Measurements from ENCODE around the gene COL4A2. TPM values are rescaled to one million over a fixed set of nuclear protein-coding genes. Genes with fewer than 3 reads are reported as not detected.
A peak's percentile ranks its signal among the peaks of the same experiment; 100 is the strongest.
"Not testable (repeated sequence)": the region's sequence is repeated elsewhere in the genome, so short reads cannot be mapped to it uniquely, and the experiment has no call there.

COL4A2 gene
- total and polyA plus RNA-seq, 4 donors: 130 to 334 (median 170) TPM

GRCh38 chr13:110390567-110390966, 83.5 kb downstream of the COL4A2 start:
- no peak overlapping the region for H3K27ac ChIP-seq (ENCODE audit: low read depth, low read length)
- peaks cover 3% of the 10 kb centered on the region for H3K9me3 ChIP-seq (ENCODE audit: control insufficient read depth, insufficient read depth, low read length)
- H3K4me3 ChIP-seq (ENCODE audit: low read depth, low read length): no peak overlapping the region
- H3K27me3 ChIP-seq (ENCODE audit: control insufficient read depth, insufficient read depth, low read length): no peaks in the 10 kb centered on the region
- 100% methylated on average over 2 of the region's 5 CpGs for WGBS (ENCODE audit: insufficient coverage)
- peaks cover 15% of the 10 kb centered on the region for H3K4me1 ChIP-seq (ENCODE audit: control insufficient read depth, insufficient read depth, low read length)
- DNase-seq (ENCODE audit: low read depth in 4 of 6, low spot score in 6 of 6): no peak
- no peaks in the 10 kb centered on the region for H3K36me3 ChIP-seq (ENCODE audit: control insufficient read depth, insufficient read depth, low read length)

DNA sequence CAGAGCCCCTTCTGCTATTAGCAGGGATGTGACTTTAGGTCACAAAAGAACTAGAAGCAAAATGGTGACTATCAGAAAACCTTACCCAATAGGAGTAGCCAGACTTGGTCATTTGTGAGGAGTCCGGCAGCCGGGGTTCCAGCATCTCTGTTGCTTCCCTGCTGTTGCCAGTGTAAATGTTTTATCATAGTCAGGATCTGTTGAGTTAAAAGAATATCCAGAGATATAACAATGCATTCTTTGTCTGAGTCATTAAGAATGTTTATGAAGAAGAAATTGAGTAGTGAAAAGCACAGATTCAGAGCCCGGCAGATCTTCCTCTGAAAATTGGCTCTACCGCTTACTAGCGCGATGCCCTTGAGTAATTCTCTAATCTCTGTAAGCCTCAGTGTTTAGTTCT, 84.2 kb downstream of the COL4A2 start:
- WGBS (ENCODE audit: insufficient coverage): 100% methylated on average over 3 of the region's 6 CpGs
- H3K27ac ChIP-seq (ENCODE audit: low read depth, low read length): no peak overlapping the region
- H3K27me3 ChIP-seq (ENCODE audit: control insufficient read depth, insufficient read depth, low read length): no peaks in the 10 kb centered on the region
- H3K36me3 ChIP-seq (ENCODE audit: control insufficient read depth, insufficient read depth, low read length): no peaks in the 10 kb centered on the region
- peaks cover 15% of the 10 kb centered on the region for H3K4me1 ChIP-seq (ENCODE audit: control insufficient read depth, insufficient read depth, low read length)
- peaks cover 3% of the 10 kb centered on the region for H3K9me3 ChIP-seq (ENCODE audit: control insufficient read depth, insufficient read depth, low read length)
- DNase-seq (ENCODE audit: low read depth in 4 of 6, low spot score in 6 of 6): no peak
- H3K4me3 ChIP-seq (ENCODE audit: low read depth, low read length): no peak overlapping the region

DNA sequence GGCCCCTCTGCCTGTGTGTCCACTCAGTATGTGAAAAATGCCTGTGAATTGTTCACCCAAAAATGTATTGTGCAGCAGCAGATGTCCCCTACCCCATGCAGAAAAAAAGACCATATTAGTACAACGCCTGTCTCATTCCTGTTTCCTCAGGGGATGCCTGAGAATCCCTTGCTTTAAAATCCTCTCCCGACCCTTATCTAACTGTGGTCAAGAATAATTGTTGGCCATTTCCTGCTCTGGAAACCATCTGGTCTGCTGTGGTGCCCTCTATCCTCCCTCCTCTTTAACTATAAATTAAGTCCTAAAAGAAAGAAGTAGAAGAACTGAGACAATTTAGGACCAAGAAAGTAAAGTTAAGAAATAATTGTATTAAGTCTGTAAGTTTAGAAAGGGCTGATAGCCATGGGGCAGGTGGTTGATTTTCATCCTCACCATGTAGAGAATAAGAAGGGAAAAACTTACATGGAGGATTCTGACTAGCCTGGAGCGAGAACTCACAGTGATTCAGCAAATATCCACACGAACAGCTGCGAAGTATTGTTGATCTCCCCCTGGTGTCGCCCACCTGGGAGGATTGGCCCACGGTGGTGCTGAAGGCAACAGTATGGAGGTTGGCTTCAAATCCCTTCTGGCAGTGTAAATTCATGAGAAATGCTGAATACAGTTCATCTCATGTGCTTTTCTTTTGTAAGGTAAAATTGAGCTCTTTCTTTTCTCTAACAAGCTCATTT, 85.6 kb downstream of the COL4A2 start:
- WGBS (ENCODE audit: insufficient coverage): 78% methylated on average over 3 of the region's 7 CpGs
- H3K27ac ChIP-seq (ENCODE audit: low read depth, low read length): peak overlapping the region; percentile 15
- no peak for DNase-seq (ENCODE audit: low read depth in 4 of 6, low spot score in 6 of 6)

DNA sequence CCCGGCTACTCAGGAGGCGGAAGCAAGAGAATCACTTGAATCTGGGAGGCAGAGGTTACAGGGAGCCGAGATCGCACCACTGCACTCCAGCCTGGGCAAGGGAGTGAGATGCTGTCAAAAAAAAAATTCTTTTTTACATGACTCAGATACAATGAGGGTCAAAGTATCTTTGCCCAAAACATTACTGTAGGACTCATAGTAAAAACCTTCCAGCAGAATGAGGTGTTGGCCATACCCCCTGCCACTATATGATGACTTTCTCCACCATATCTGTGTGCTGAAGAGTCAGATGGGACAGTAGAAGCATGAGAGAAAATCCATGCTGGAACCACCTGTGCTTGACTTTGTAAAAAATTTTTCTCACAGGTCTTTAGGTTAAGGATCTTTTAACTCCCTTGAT, 86.7 kb downstream of the COL4A2 start:
- Histone ChIP-seq H3K4me3 (ENCODE audit: low read depth, low read length) (no peak overlapping the region), H3K27me3 (ENCODE audit: control insufficient read depth, insufficient read depth, low read length) (no peaks in the 10 kb centered on the region), H3K9me3 (ENCODE audit: control insufficient read depth, insufficient read depth, low read length) (peaks cover 3% of the 10 kb centered on the region), H3K27ac (ENCODE audit: low read depth, low read length) (no peak overlapping the region), H3K36me3 (ENCODE audit: control insufficient read depth, insufficient read depth, low read length) (no peaks in the 10 kb centered on the region), H3K4me1 (ENCODE audit: control insufficient read depth, insufficient read depth, low read length) (peaks cover 8% of the 10 kb centered on the region)
- WGBS (ENCODE audit: insufficient coverage): 100% methylated on average over 4 of the region's 4 CpGs
- DNase-seq (ENCODE audit: low read depth in 4 of 6, low spot score in 6 of 6): no peak

More for the DNA sequence above, 85.6 kb downstream of the COL4A2 start:
- no peaks in the 10 kb centered on the region for H3K36me3 ChIP-seq (ENCODE audit: control insufficient read depth, insufficient read depth, low read length)
- peaks cover 13% of the 10 kb centered on the region for H3K4me1 ChIP-seq (ENCODE audit: control insufficient read depth, insufficient read depth, low read length)
- H3K4me3 ChIP-seq (ENCODE audit: low read depth, low read length): no peak overlapping the region
- peaks cover 3% of the 10 kb centered on the region for H3K9me3 ChIP-seq (ENCODE audit: control insufficient read depth, insufficient read depth, low read length)
- H3K27me3 ChIP-seq (ENCODE audit: control insufficient read depth, insufficient read depth, low read length): no peaks in the 10 kb centered on the region

GRCh38 chr13:110394371-110394841, 87.3 kb downstream of the COL4A2 start:
- Histone ChIP-seq H3K4me1 (ENCODE audit: control insufficient read depth, insufficient read depth, low read length) (peaks cover 8% of the 10 kb centered on the region), H3K27me3 (ENCODE audit: control insufficient read depth, insufficient read depth, low read length) (no peaks in the 10 kb centered on the region), H3K4me3 (ENCODE audit: low read depth, low read length) (no peak overlapping the region), H3K27ac (ENCODE audit: low read depth, low read length) (no peak overlapping the region), H3K9me3 (ENCODE audit: control insufficient read depth, insufficient read depth, low read length) (peaks cover 3% of the 10 kb centered on the region), H3K36me3 (ENCODE audit: control insufficient read depth, insufficient read depth, low read length) (no peaks in the 10 kb centered on the region)
- WGBS (ENCODE audit: insufficient coverage): 93% methylated on average over 13 of the region's 13 CpGs
- DNase-seq (ENCODE audit: low read depth in 4 of 6, low spot score in 6 of 6): no peak

DNA sequence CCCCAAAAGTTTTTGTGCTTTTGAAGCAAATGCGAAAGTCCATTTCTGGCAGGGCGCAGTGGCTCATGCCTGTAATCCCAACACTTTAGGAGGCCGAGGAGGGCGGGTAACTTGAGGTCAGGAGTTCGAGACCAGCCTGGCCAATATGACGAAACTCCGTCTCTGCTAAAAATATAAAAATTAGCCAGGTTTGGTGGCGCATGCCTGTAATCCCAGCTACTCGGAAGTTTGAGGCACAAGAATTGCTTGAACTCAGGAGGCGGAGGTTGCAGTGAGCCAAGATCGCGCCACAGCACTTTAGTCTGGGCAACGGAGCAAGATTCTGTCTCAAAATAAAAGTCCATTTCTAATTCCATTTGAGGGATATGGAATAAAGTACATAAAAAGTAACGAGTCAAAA, 88.5 kb downstream of the COL4A2 start:
- not testable (repeated sequence) for H3K4me1 ChIP-seq (ENCODE audit: control insufficient read depth, insufficient read depth, low read length); H3K27me3 ChIP-seq (ENCODE audit: control insufficient read depth, insufficient read depth, low read length); DNase-seq (ENCODE audit: low read depth in 4 of 6, low spot score in 6 of 6); H3K36me3 ChIP-seq (ENCODE audit: control insufficient read depth, insufficient read depth, low read length); H3K4me3 ChIP-seq (ENCODE audit: low read depth, low read length); H3K9me3 ChIP-seq (ENCODE audit: control insufficient read depth, insufficient read depth, low read length)
- WGBS (ENCODE audit: insufficient coverage): 98% methylated on average over 10 of the region's 14 CpGs
- peak overlapping the region; percentile 78 for H3K27ac ChIP-seq (ENCODE audit: low read depth, low read length)

DNA sequence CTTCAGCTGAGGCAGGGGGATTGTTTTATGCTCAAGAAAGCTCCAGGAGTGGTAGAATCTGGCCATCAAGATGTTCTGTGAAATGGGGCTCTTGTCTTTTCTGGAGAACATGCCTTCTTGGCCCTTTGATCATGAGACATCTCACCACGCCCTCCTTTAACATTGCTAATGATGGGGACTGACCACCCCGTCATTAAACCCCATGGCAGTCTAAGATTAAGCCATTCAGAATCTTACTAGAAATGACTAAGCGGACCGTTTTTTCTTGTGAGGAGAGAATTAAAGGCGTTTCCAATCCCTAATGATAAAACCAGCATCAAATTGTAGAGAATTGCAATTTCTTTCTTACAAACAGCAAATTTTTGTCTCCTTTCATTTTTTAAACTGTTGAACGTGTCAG, 89.4 kb downstream of the COL4A2 start:
- no peaks in the 10 kb centered on the region for H3K27me3 ChIP-seq (ENCODE audit: control insufficient read depth, insufficient read depth, low read length)
- WGBS (ENCODE audit: insufficient coverage): no CpG with 5 or more reads among the region's 6 CpGs
- peak overlapping the region; percentile 78 for H3K27ac ChIP-seq (ENCODE audit: low read depth, low read length)
- no peaks in the 10 kb centered on the region for H3K36me3 ChIP-seq (ENCODE audit: control insufficient read depth, insufficient read depth, low read length)
- H3K9me3 ChIP-seq (ENCODE audit: control insufficient read depth, insufficient read depth, low read length): no peaks in the 10 kb centered on the region
- H3K4me1 ChIP-seq (ENCODE audit: control insufficient read depth, insufficient read depth, low read length): peaks cover 8% of the 10 kb centered on the region
- DNase-seq (ENCODE audit: low read depth in 4 of 6, low spot score in 6 of 6): no peak
- no peak overlapping the region for H3K4me3 ChIP-seq (ENCODE audit: low read depth, low read length)

DNA sequence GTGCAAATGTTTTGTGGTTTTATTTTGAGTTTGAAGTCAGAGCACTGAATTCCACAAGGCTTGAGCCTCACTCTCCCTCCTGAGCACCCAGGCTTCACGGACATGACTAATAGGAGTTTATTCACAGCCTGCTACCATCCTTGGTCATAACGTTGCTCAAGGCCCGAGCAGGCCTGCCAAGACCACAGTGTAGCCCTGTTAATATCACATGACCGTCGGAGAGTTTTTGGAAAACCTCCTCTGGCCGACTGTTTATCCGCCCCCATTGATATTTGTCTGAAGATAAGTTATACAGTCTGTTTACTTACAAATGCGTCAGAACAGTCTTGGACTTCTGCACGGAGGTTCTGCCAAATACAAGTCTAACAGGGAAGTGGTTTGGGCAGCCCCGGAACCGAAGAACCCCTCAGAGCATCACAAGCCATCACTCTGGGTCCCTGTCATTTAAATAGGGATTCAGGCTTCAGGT, 89.9 kb downstream of the COL4A2 start:
- DNase-seq (ENCODE audit: low read depth in 4 of 6, low spot score in 6 of 6): no peak
- H3K27me3 ChIP-seq (ENCODE audit: control insufficient read depth, insufficient read depth, low read length): no peaks in the 10 kb centered on the region
- peaks cover 8% of the 10 kb centered on the region for H3K4me1 ChIP-seq (ENCODE audit: control insufficient read depth, insufficient read depth, low read length)
- WGBS (ENCODE audit: insufficient coverage): 94% methylated on average over 5 of the region's 11 CpGs
- H3K9me3 ChIP-seq (ENCODE audit: control insufficient read depth, insufficient read depth, low read length): no peaks in the 10 kb centered on the region
- H3K4me3 ChIP-seq (ENCODE audit: low read depth, low read length): no peak overlapping the region
- peak overlapping the region; percentile 78 for H3K27ac ChIP-seq (ENCODE audit: low read depth, low read length)
- H3K36me3 ChIP-seq (ENCODE audit: control insufficient read depth, insufficient read depth, low read length): no peaks in the 10 kb centered on the region

GRCh38 chr13:110397436-110398115, 90.5 kb downstream of the COL4A2 start:
- peaks cover 8% of the 10 kb centered on the region for H3K4me1 ChIP-seq (ENCODE audit: control insufficient read depth, insufficient read depth, low read length)
- H3K36me3 ChIP-seq (ENCODE audit: control insufficient read depth, insufficient read depth, low read length): no peaks in the 10 kb centered on the region
- H3K27me3 ChIP-seq (ENCODE audit: control insufficient read depth, insufficient read depth, low read length): no peaks in the 10 kb centered on the region
- H3K9me3 ChIP-seq (ENCODE audit: control insufficient read depth, insufficient read depth, low read length): no peaks in the 10 kb centered on the region
- H3K4me3 ChIP-seq (ENCODE audit: low read depth, low read length): no peak overlapping the region
- peak overlapping the region; percentile 78 for H3K27ac ChIP-seq (ENCODE audit: low read depth, low read length)
- DNase-seq (ENCODE audit: low read depth in 4 of 6, low spot score in 6 of 6): peak in 1 of 6 donors; percentile 41
- 54% methylated on average over 7 of the region's 14 CpGs for WGBS (ENCODE audit: insufficient coverage)

Measured in spinal cord (tissue), 10 donors.